Left lung (tissue), 10 donors: ENCODE data around the gene CREB3L4. TPM values are rescaled to one million over a fixed set of nuclear protein-coding genes. Genes with fewer than 3 reads are reported as not detected.

Experiments
- ATAC-seq: fragments of 200-7000 bp; cut with Tn5 transposase; one replicate; pipeline ENCODE4 v1.9.1; 2020; ENCODE audit warnings: moderate library complexity
- DNase-seq, 4 donors: peaks; one replicate each; pipeline ENCODE4 v3.0.0-alpha.2; 2013 to 2020
- H3K27ac ChIP-seq, 2 donors: fragments of 200-600 bp; sonication (generic) in 1 of 2; one replicate each; pipeline versions ENCODE4 v1.5.0 to v1.8.0; 2020 to 2021
- H3K27me3 ChIP-seq, 2 donors: fragments of 200-600 bp; sonication (generic) in 1 of 2; one replicate each; pipeline versions ENCODE4 v1.5.0 to v1.8.0; 2020 to 2021
- H3K36me3 ChIP-seq, 2 donors: fragments of 200-600 bp; sonication (generic) in 1 of 2; one replicate each; pipeline versions ENCODE4 v1.5.0 to v1.8.0; 2020 to 2021
- H3K4me1 ChIP-seq, 2 donors: fragments of 200-600 bp; one replicate each; pipeline ENCODE4 v1.8.0; 2021
- H3K4me3 ChIP-seq, 2 donors: fragments of 200-600 bp; sonication (generic) in 1 of 2; one replicate each; pipeline versions ENCODE4 v1.5.0 to v1.8.0; 2020 to 2021; ENCODE audit warnings: mild to moderate bottlenecking in 1 of 2
- H3K9me3 ChIP-seq, 2 donors: fragments of 200-600 bp; sonication (generic) in 1 of 2; one replicate each; pipeline versions ENCODE4 v1.5.0 to v1.8.0; 2020 to 2021
- intact Hi-C, 2 donors: fragments of 100-400 bp; cut with DNase I; formaldehyde crosslinking; loops; one replicate each; pipeline versions ENCODE4 v1.11.2 to v1.14.2; 2022
- polyA plus RNA-seq, 6 donors: library from polyadenylated mRNA; unstranded; fragments of 120-200 nt; gene quantifications; one replicate each; pipeline ENCODE4 v1.2.1, GENCODE V29; 2013; ENCODE audit not compliant: insufficient read length in 6 of 6
- total RNA-seq, 2 donors: library from RNA; stranded (reverse); fragmentation: NEBNext Ultra II Directional; extraction: Animal tissue kit (Norgen Biotek cat#: 25700); gene quantifications; one replicate each; pipeline ENCODE4 v1.2.1, GENCODE V29; 2021
- TF ChIP-seq, protein P1 (sequence below), 2 donors: fragments of 200-600 bp; sonication (generic) in 1 of 2; IDR thresholded peaks; one replicate each; pipeline versions ENCODE4 v1.5.0 to v1.8.0; 2021; ENCODE audit warnings: antibody characterized with exemption in 2 of 2
- donor health status: DM: no; HTN: yes; CAD: no.
- donor health status: DM: no; HTN: no; CAD: no.

Gene CREB3L4
- total and polyA plus RNA-seq, 8 donors, result 9.3 to 44.3 (median 35.2) TPM

DNA sequence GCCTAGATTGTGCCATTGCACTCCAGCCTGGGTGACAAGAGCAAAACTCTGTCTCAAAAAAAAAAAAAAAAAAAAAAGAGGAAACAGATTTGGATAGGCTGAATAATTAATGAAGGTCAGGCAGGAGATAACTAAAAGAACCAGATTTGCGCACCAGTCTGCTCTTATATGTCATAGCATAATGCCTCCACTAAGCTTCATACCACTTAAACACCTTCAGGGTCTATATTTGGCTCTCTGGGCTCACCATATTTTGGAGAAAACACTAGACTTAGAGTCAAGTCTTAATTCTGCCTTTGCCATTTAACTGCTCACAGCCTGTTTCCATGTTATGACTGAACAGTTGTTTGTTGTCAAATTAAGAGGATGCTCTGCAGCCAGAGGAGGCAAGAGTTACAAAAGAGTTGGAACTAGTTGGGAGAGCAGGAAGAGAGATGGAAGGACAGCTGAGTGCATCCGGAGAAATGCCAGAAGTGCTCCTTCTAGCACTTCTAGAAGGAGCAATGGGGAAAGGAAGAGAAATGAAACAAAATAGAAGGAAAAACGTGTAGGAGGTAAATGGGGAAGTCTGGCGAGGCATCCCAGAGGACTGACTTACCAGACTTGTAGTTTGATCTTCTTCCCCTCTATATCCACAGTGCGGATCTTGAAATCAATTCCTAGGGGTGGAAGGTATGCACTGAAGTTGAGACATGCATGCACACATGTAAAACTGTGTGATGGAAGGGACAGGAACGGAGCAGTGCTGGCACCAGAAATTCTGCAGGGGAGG is 16.6 kb downstream of the CREB3L4 start:
- Histone ChIP-seq H3K27ac (peak overlapping the region; percentile 86 to 93), H3K9me3 (no peaks in the 10 kb centered on the region), H3K27me3 (no peaks in the 10 kb centered on the region), H3K36me3 (peaks cover 0 to 30% of the 10 kb centered on the region in 2 donors), H3K4me1 (peaks cover 20 to 55% of the 10 kb centered on the region in 2 donors), H3K4me3 (peak overlapping the region; percentile 54 to 70)
- ATAC-seq (no peak), DNase-seq (peak in 1 of 4 donors; percentile 72)
- intact Hi-C loops, result loop anchor here in 1 of 2 donors (10.0 kb wide), 1 partner anchor 190 kb away; no protein-coding TSS in a partner anchor
- TF ChIP-seq, protein P1, sequence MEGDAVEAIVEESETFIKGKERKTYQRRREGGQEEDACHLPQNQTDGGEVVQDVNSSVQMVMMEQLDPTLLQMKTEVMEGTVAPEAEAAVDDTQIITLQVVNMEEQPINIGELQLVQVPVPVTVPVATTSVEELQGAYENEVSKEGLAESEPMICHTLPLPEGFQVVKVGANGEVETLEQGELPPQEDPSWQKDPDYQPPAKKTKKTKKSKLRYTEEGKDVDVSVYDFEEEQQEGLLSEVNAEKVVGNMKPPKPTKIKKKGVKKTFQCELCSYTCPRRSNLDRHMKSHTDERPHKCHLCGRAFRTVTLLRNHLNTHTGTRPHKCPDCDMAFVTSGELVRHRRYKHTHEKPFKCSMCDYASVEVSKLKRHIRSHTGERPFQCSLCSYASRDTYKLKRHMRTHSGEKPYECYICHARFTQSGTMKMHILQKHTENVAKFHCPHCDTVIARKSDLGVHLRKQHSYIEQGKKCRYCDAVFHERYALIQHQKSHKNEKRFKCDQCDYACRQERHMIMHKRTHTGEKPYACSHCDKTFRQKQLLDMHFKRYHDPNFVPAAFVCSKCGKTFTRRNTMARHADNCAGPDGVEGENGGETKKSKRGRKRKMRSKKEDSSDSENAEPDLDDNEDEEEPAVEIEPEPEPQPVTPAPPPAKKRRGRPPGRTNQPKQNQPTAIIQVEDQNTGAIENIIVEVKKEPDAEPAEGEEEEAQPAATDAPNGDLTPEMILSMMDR (IDR thresholded peaks at IDR 0.05), result no peak

DNA sequence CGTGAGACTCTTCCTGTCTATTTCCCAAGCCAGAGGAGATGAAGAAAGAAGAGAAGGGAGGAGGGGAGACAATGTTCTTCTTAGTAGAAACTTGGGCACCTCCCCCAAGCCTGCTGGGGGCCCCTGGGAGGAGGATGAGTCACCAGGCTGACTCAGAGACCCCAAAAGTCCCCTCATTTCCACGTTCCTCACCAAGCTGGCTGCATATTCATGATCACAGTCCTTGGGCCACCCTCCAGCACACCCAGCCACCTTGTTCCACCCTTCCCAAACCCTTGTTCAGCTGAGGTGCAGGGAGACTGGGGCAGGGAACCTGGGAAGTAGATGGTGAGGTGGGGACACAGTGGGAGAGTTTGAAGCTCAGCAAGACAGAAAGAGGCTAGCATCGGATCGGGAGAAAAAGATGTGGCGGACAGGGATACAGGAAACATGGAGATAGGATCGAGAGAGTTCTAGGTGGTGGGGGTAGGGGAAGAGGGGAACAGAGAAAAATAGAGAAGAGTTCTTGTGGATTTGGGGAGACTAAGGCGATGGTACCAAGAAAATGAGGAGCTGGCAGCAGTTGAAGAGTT is 17.7 kb downstream of the CREB3L4 start:
- Histone ChIP-seq H3K36me3 (peaks cover 0 to 30% of the 10 kb centered on the region in 2 donors), H3K4me1 (peaks cover 20 to 55% of the 10 kb centered on the region in 2 donors), H3K27ac (peak overlapping the region; percentile 86 to 93), H3K9me3 (no peaks in the 10 kb centered on the region), H3K27me3 (no peaks in the 10 kb centered on the region), H3K4me3 (peak overlapping the region; percentile 54 to 70)
- intact Hi-C loops, result loop anchor here in 1 of 2 donors (10.0 kb wide), 1 partner anchor 191 kb away; no protein-coding TSS in a partner anchor
- TF ChIP-seq, protein P1 (IDR thresholded peaks at IDR 0.05), result no peak
- peak in 1 of 4 donors; percentile 52 for DNase-seq
- peak; percentile 13 for ATAC-seq

DNA sequence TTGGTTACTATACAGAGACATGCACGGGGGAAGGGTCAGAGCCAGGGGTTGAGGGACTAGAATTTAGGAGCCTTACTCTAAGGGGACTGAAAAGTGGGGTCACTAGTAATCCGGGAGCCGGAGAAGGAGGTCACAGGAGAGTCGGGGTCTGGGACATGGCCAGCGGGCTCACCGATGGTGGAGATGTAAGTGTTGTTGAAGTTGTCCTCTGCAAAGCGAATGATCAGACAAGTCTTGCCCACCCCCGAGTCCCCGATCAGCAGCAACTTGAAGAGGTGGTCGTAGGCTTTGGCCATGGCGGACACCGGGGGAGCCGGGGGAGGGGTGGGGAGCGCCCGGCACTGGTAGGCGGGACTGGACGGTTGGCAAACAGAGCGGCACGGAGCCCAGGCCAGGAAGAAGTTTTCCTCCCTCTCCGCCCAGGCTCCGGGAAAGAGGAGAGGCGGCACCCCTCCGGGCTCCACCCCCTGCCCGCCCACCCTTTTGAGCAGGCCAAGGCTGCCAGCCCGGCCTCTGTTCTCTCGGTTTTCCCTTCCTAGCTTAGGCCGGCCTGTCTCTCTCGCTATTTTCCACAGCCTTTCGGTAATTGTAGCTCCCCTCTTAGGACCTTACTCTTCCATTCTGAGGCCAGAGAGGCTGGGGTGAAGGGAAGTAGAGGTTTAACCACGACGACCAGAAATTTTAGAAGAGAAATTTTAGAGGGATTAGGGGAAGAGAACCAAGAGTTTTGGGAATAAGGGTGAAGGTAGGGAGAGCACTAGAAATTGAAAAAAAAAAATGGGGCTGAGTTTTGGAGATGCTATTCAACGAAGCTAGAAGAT is 18.4 kb downstream of the CREB3L4 start, which contains the start of gene RAB13:
RAB13 (minus strand) TSS at position 399 of the 821 bp plus-strand sequence; CDS start at position 296, 103 bp downstream.
- ATAC-seq, result peak; percentile 89
- Histone ChIP-seq H3K36me3 (peaks cover 0 to 23% of the 10 kb centered on the region in 2 donors), H3K27ac (peak within 1 kb of the TSS; percentile 86 to 93), H3K4me3 (peak within 1 kb of the TSS; percentile 54 to 70), H3K9me3 (no peaks in the 10 kb centered on the region), H3K27me3 (no peaks in the 10 kb centered on the region), H3K4me1 (peaks cover 20 to 54% of the 10 kb centered on the region in 2 donors)
- TF ChIP-seq, protein P1 (IDR thresholded peaks at IDR 0.05), result no peak
- intact Hi-C loops, result loop anchor here in 1 of 2 donors (10.0 kb wide), 1 partner anchor 191 kb away; no protein-coding TSS in a partner anchor
- peak; percentile 80 to 93 (median 90) for DNase-seq

DNA sequence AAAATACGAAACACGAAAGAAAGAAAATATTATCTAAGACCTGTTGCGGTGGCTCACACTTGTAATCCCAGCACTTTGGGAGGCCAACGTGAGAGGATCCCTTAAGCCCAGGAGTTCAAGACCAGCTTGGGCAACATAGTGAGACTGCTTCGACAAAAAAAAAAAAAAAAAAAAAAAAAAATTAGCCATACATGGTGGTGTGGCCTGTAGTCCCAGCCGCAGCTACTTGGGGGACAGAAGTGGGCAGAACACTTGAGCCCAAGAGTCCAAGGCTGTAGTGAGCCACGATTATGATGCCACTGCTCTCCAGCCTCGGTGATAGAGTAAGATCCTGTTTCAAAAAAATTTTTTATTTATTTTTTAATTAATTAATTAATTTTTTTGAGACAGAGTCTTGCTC is 19.9 kb downstream of the CREB3L4 start:
- Histone ChIP-seq H3K4me1 (peaks cover 30 to 56% of the 10 kb centered on the region in 2 donors), H3K36me3 (peaks cover 0 to 22% of the 10 kb centered on the region in 2 donors), H3K9me3 (no peaks in the 10 kb centered on the region), H3K4me3 (no peak overlapping the region), H3K27ac (peak overlapping the region; percentile 86 to 93), H3K27me3 (no peaks in the 10 kb centered on the region)
- TF ChIP-seq, protein P1 (IDR thresholded peaks at IDR 0.05), result no peak
- intact Hi-C loops, result loop anchor here in 1 of 2 donors (10.0 kb wide), 1 partner anchor 193 kb away; no protein-coding TSS in a partner anchor
- DNase-seq (no peak), ATAC-seq (no peak)
